Mammary epithelial cell (primary cell): ENCODE measurements around the gene EXOC6B.

Source experiments
- EZH2 ChIP-seq: IDR thresholded peaks from 2 replicates; pipeline ENCODE4 v1.6.1; 2012; ENCODE audit warnings: low read length, inconsistent platforms, borderline replicate concordance
- TF ChIP-seq, protein P1 (sequence below), 2 donors: IDR thresholded peaks in 1 of 2; conservative IDR thresholded peaks in 1 of 2; 2 replicates each; pipeline ENCODE4 v1.5.1; 2011 to 2012; ENCODE audit warnings: inconsistent platforms in 2 of 2, low read length in 2 of 2, mild to moderate bottlenecking in 2 of 2, control low read depth in 1 of 2, low read depth in 1 of 2; ENCODE audit not compliant: insufficient read depth in 1 of 2; ENCODE audit errors: extremely low read depth in 1 of 2

DNA sequence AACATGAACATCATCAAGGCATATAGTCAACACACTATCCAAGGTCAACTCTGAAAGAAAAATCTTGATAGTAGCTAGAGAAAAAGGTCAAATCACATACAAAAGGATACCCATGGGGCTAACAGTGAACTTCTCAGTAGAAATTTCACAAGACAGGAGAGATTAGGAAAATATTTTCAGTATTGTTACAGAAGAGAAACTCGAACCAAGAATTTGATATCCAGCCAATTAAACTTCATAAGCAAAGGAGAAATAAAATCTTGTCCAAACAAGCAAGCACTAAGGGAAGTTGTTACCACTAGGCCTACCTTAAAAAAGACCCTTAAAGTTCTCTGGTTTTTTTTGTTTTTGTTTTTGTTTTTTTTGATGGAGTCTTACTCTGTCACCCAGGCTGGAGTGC is 242.5 kb downstream of the EXOC6B start:
- TF ChIP-seq, protein P1, sequence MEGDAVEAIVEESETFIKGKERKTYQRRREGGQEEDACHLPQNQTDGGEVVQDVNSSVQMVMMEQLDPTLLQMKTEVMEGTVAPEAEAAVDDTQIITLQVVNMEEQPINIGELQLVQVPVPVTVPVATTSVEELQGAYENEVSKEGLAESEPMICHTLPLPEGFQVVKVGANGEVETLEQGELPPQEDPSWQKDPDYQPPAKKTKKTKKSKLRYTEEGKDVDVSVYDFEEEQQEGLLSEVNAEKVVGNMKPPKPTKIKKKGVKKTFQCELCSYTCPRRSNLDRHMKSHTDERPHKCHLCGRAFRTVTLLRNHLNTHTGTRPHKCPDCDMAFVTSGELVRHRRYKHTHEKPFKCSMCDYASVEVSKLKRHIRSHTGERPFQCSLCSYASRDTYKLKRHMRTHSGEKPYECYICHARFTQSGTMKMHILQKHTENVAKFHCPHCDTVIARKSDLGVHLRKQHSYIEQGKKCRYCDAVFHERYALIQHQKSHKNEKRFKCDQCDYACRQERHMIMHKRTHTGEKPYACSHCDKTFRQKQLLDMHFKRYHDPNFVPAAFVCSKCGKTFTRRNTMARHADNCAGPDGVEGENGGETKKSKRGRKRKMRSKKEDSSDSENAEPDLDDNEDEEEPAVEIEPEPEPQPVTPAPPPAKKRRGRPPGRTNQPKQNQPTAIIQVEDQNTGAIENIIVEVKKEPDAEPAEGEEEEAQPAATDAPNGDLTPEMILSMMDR (conservative IDR thresholded peaks at IDR 0.05 in 1 of 2, IDR thresholded peaks at IDR 0.05 in 1 of 2; ENCODE audit: extremely low read depth in 1 of 2, insufficient read depth in 1 of 2, low read depth in 1 of 2, low read length in 2 of 2), result no peak
- no peak for TF ChIP-seq EZH2
